Gastrocnemius medialis (tissue), 4 donors: ENCODE data around the gene CDC14B. TPM values are rescaled to one million over a fixed set of nuclear protein-coding genes. Genes with fewer than 3 reads are reported as not detected.
"Not testable (repeated sequence)": the region's sequence is repeated elsewhere in the genome, so short reads cannot be mapped to it uniquely, and the experiment has no call there.

Experiments
- ATAC-seq, 2 donors: fragments of 150-250 bp; one replicate each; pipeline ENCODE4 v1.9.1; 2016
- DNase-seq, 2 donors: peaks; one replicate each; pipeline ENCODE4 v3.0.0-alpha.2; 2019
- H3K27ac ChIP-seq, 4 donors: fragments of 200-600 bp; sonication (generic); 1 replicate in 1 of 4; 2 replicates in 3 of 4; pipeline ENCODE4 v1.5.1; 2016 to 2018; ENCODE audit warnings: mild to moderate bottlenecking in 2 of 4, moderate library complexity in 1 of 4
- H3K27me3 ChIP-seq, 3 donors: fragments of 200-600 bp; sonication (generic) in 2 of 3; 1 replicate in 1 of 3; 2 replicates in 2 of 3; pipeline versions ENCODE4 v1.5.1 to v1.6.0; 2016 to 2019; ENCODE audit warnings: mild to moderate bottlenecking in 1 of 3, moderate library complexity in 1 of 3
- H3K36me3 ChIP-seq, 2 donors: fragments of 200-600 bp; sonication (generic) in 1 of 2; one replicate each; pipeline ENCODE4 v1.5.1; 2017 to 2018
- H3K4me1 ChIP-seq, 2 donors: fragments of 200-600 bp; sonication (generic) in 1 of 2; one replicate each; pipeline ENCODE4 v1.5.1; 2016 to 2017; ENCODE audit warnings: mild to moderate bottlenecking in 2 of 2
- H3K4me3 ChIP-seq, 4 donors: fragments of 200-600 bp; sonication (generic) in 3 of 4; 1 replicate in 1 of 4; 2 replicates in 3 of 4; pipeline ENCODE4 v1.5.1; 2016 to 2019; ENCODE audit warnings: mild to moderate bottlenecking in 2 of 4
- H3K9me3 ChIP-seq, 3 donors: fragments of 200-600 bp; sonication (generic) in 2 of 3; 1 replicate in 1 of 3; 2 replicates in 2 of 3; pipeline ENCODE4 v1.5.1; 2016 to 2019
- POLR2A ChIP-seq, 2 donors: fragments of 450-650 bp; IDR thresholded peaks; one replicate each; pipeline ENCODE4 v1.6.1; 2017; ENCODE audit warnings: antibody characterized with exemption in 2 of 2, mild to moderate bottlenecking in 2 of 2, moderate library complexity in 2 of 2
- in situ Hi-C, 4 donors: fragments of 200-750 bp; cut with MboI; loops; one replicate each; pipeline versions ENCODE4 v1.15.0 to v1.8.0; 2017; ENCODE audit warnings: low sequenced_read_pairs in 4 of 4
- intact Hi-C: fragments of 100-400 bp; cut with DNase I; formaldehyde crosslinking; loops from one replicate; pipeline ENCODE4 v1.15.1; 2023; ENCODE audit warnings: low total_unique reads
- total RNA-seq, 4 donors: library from RNA; depleted of rRNA; stranded (reverse); fragments of >200 nt; gene quantifications; one replicate each; pipeline versions ENCODE4 v1.1.0 to v1.2.3, GENCODE V29; 2016
- TF ChIP-seq, protein P1 (sequence below), 5 experiments: fragments of 450-650 bp in 3 of 5; fragments of 200-600 bp in 2 of 5; sonication (generic) in 2 of 5; IDR thresholded peaks in 4 of 5; conservative IDR thresholded peaks in 1 of 5; 1 replicate in 4 of 5; 2 replicates in 1 of 5; pipeline ENCODE4 v1.5.1; 2016 to 2019; ENCODE audit warnings: antibody characterized with exemption in 5 of 5, mild to moderate bottlenecking in 3 of 5, moderate library complexity in 3 of 5

CDC14B gene
- total RNA-seq, 4 donors from 2014 or later = 2.0 to 9.4 (median 5.5) TPM

- Histone ChIP-seq H3K27ac (no peak overlapping the region), H3K27me3 (no peaks in the 10 kb centered on the region), H3K9me3 (no peaks in the 10 kb centered on the region), H3K4me1 (no peaks in the 10 kb centered on the region), H3K4me3 (no peak overlapping the region), H3K36me3 (no peaks in the 10 kb centered on the region)
- DNase-seq = no peak
- no peak for ATAC-seq
- TF ChIP-seq POLR2A (IDR thresholded peaks at IDR 0.05) = no peak
- TF ChIP-seq, protein P1, sequence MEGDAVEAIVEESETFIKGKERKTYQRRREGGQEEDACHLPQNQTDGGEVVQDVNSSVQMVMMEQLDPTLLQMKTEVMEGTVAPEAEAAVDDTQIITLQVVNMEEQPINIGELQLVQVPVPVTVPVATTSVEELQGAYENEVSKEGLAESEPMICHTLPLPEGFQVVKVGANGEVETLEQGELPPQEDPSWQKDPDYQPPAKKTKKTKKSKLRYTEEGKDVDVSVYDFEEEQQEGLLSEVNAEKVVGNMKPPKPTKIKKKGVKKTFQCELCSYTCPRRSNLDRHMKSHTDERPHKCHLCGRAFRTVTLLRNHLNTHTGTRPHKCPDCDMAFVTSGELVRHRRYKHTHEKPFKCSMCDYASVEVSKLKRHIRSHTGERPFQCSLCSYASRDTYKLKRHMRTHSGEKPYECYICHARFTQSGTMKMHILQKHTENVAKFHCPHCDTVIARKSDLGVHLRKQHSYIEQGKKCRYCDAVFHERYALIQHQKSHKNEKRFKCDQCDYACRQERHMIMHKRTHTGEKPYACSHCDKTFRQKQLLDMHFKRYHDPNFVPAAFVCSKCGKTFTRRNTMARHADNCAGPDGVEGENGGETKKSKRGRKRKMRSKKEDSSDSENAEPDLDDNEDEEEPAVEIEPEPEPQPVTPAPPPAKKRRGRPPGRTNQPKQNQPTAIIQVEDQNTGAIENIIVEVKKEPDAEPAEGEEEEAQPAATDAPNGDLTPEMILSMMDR (IDR thresholded peaks at IDR 0.05 in 4 of 5, conservative IDR thresholded peaks at IDR 0.05 in 1 of 5) = no peak
- intact Hi-C loops = no loop called here
- in situ Hi-C loops = loop anchor here in 1 of 4 donors (10.0 kb wide), 1 partner anchor 61 kb away; no protein-coding TSS in a partner anchor
These were observed 34.2 kb downstream of the CDC14B start for GRCh38 chr9:96585426-96585825.

DNA sequence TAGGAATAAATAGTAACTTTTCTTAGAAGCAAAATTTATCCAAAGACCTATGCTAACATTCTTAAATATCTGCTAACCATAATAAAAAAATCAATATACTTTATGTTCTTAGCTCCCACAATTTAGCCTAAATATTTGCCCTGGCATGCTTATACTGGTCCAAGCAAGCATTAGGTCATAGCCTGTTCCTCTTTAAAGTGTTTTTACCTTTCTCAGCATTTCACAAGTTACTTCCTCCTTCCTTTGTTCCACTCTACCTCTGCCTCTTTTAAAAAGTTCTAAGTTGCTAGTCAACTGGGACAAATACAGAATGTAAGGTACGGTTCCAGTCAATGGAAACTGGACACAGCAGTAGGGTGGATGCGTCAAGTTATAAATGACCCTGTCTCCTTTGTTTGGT lies 37.4 kb downstream of the CDC14B start:
- H3K9me3 ChIP-seq, intact Hi-C loops, DNase-seq, H3K36me3 ChIP-seq, ATAC-seq, H3K27ac ChIP-seq, H3K4me1 ChIP-seq, H3K4me3 ChIP-seq, H3K27me3 ChIP-seq: not testable (repeated sequence)
- in situ Hi-C loops = loop anchor here in 1 of 4 donors (10.0 kb wide), 1 partner anchor 57 kb away; no protein-coding TSS in a partner anchor

DNA sequence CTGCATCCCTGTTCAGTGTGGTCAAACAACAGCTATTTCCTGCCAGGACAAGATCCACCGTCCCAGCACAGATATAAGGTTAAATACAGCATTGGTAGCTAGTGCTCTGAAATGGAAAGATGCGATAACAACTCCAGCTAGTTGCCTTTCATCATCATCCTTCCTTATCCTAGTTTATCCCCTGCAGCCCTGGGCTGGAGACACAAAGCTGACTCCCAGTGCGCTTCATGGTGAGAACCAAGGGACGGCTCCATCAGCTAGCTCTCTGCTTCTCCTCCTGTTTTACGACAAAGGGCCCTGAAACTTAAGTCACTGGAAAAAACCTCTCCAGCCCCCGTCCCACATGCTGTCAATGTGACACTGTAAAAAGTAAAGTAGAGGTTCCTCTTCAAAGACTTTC lies 37.9 kb downstream of the CDC14B start:
- no peak overlapping the region for H3K4me3 ChIP-seq
- ATAC-seq (no peak), DNase-seq (no peak)
- in situ Hi-C loops (loop anchor here in 1 of 4 donors (10.0 kb wide), 1 partner anchor 57 kb away; no protein-coding TSS in a partner anchor), intact Hi-C loops (no loop called here)
- no peaks in the 10 kb centered on the region for H3K4me1 ChIP-seq
- no peaks in the 10 kb centered on the region for H3K27me3 ChIP-seq
- no peak for TF ChIP-seq POLR2A (IDR thresholded peaks at IDR 0.05)
- TF ChIP-seq, protein P1 (IDR thresholded peaks at IDR 0.05 in 4 of 5, conservative IDR thresholded peaks at IDR 0.05 in 1 of 5) = no peak
- no peaks in the 10 kb centered on the region for H3K9me3 ChIP-seq
- H3K36me3 ChIP-seq = no peaks in the 10 kb centered on the region
- H3K27ac ChIP-seq = no peak overlapping the region

DNA sequence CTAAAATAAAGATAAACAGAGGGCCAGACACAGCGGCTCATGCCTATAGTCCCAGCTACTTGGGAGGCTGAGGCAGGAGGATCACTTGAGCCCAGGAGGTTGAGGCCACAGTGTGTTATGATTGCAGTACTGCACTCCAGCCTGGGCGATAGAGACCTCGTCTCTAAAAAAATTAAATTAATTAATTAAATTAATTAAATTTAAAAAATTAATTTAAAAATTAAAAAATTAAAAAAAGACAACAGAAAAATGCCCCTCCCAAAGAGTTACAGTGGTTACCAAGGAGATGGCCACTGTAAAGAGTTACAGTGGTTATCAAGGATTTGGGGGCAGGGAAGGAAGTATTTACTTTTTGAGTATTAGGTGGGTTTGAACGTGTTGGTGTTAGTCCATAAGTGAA lies 38.3 kb downstream of the CDC14B start:
- intact Hi-C loops (no loop called here), in situ Hi-C loops (loop anchor here in 1 of 4 donors (10.0 kb wide), 1 partner anchor 56 kb away; no protein-coding TSS in a partner anchor)
- no peaks in the 10 kb centered on the region for H3K4me1 ChIP-seq
- DNase-seq (no peak), ATAC-seq (no peak)
- no peaks in the 10 kb centered on the region for H3K27me3 ChIP-seq
- H3K4me3 ChIP-seq = no peak overlapping the region
- no peaks in the 10 kb centered on the region for H3K9me3 ChIP-seq
- H3K27ac ChIP-seq = no peak overlapping the region
- TF ChIP-seq POLR2A (IDR thresholded peaks at IDR 0.05) = no peak
- TF ChIP-seq, protein P1 (IDR thresholded peaks at IDR 0.05 in 4 of 5, conservative IDR thresholded peaks at IDR 0.05 in 1 of 5) = no peak
- H3K36me3 ChIP-seq = no peaks in the 10 kb centered on the region

DNA sequence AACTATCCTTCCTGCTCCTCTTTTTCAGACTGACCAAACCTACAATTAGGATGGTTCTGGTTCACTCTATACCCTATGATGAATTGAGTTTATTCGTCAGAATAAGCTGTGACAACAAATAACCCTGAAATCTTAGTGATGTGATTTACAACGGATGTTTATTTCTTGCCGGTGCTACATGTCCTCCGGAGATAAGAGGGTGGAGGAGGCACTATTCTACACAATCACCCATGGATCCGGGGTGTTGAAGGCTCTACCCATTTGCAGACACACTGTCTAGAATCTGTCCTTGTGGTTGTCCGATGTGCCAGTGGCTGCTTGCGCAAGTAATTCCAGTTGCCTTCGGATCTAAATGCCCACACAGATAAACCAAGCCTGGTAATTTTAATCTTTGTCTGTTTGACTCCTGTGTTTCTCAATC lies 44.7 kb downstream of the CDC14B start:
- Histone ChIP-seq H3K4me1 (no peaks in the 10 kb centered on the region), H3K36me3 (no peaks in the 10 kb centered on the region), H3K27ac (no peak overlapping the region), H3K27me3 (no peaks in the 10 kb centered on the region), H3K4me3 (no peak overlapping the region), H3K9me3 (no peaks in the 10 kb centered on the region)
- in situ Hi-C loops = no loop called here
- intact Hi-C loops = no loop called here
- ATAC-seq (peak in 1 of 2 donors; percentile 39), DNase-seq (no peak)
- TF ChIP-seq, protein P1 (IDR thresholded peaks at IDR 0.05 in 4 of 5, conservative IDR thresholded peaks at IDR 0.05 in 1 of 5) = no peak
- no peak for TF ChIP-seq POLR2A (IDR thresholded peaks at IDR 0.05)
